Measurements from ENCODE around the gene TBX2.

DNA sequence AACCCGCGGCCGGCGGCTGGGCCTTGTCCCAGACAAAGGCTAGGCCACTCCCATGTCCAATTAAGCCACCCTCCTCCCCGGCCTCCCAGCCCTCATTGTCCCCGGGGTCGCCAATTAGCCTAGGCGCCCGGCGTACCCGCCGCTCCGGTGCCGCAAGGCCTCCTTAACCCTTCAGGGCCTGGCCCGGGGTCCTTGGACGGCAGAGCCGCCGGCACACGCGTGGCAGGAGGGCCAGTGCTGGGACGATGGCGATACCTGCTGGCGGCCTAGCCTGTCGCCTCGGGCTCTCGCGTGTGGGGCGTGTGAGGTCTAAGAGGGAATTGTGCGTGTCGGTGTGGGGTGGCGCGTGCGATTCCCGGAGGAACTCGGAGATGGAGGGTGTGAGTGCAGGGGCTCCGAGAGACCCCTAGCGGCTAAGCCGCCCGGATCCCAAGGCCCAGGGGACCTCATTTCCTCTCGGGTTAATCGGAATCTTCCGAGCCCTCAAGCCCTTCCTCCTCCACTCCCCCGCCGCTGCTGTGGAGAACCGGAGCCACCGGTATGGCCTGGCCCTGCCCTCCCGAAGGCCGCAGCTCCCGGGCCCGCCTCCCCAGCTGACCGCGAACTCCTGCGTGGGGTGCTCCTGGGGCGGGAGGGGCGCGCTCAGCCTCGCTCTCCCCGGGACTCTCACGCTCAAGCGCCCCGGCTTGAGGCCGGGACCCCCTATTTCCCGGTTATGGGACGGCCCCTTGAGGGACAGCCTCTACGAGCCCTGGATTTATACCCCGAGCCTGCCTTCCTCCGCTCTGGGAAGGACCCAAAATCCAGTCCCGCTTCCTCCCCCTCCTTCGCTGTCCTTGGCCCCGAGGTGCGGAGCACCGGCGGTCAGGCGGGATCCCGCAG is 11.9 kb downstream of the TBX2 start:
- TF ChIP-seq, protein P1, sequence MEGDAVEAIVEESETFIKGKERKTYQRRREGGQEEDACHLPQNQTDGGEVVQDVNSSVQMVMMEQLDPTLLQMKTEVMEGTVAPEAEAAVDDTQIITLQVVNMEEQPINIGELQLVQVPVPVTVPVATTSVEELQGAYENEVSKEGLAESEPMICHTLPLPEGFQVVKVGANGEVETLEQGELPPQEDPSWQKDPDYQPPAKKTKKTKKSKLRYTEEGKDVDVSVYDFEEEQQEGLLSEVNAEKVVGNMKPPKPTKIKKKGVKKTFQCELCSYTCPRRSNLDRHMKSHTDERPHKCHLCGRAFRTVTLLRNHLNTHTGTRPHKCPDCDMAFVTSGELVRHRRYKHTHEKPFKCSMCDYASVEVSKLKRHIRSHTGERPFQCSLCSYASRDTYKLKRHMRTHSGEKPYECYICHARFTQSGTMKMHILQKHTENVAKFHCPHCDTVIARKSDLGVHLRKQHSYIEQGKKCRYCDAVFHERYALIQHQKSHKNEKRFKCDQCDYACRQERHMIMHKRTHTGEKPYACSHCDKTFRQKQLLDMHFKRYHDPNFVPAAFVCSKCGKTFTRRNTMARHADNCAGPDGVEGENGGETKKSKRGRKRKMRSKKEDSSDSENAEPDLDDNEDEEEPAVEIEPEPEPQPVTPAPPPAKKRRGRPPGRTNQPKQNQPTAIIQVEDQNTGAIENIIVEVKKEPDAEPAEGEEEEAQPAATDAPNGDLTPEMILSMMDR (conservative IDR thresholded peaks at IDR 0.05; ENCODE audit: low read length), result no peak
- TF ChIP-seq EZH2phosphoT487 (IDR thresholded peaks at IDR 0.05; ENCODE audit: borderline replicate concordance), result no peak
